ENCODE results near the gene GRAMD4.

The GRAMD4 gene

DNA sequence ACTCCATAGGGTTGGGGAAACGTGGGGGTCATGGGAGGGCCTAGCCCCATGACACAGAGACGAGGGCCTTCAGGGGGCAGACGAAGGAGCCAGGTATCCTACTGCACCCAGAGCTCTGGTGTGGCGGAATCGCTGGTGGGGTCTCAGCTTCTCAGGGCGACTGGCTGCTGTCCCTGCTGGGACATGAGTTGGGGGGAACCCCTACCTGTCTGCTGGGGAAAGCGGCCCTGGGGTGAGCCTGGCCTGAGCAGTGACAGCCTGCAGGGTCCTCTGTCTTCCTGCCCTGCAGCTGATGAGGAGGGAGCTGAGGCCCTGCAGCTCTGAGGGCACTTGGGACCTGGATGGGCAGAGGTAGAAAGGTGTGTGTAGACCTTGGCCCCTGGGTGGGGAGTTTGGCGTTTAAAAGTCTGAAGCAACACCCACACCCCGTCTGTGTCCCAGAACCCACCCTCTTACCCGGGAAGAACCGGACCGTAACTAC lies 33.6 kb upstream of the GRAMD4 start:
- H3K36me3 ChIP-seq (ENCODE audit: control insufficient read depth, insufficient read depth, low read length) = no peaks in the 10 kb centered on the region
- no peaks in the 10 kb centered on the region for H3K27me3 ChIP-seq (ENCODE audit: control insufficient read depth, insufficient read depth, low read length)
- H3K9me3 ChIP-seq (ENCODE audit: control insufficient read depth, insufficient read depth, low read length) = no peaks in the 10 kb centered on the region
- no peak overlapping the region for H3K9ac ChIP-seq (ENCODE audit: low read depth, low read length)
- no peak overlapping the region for H3K4me3 ChIP-seq (ENCODE audit: low read depth, low read length)
- H3K4me1 ChIP-seq (ENCODE audit: control insufficient read depth, insufficient read depth, low read length) = peaks cover 7% of the 10 kb centered on the region

DNA sequence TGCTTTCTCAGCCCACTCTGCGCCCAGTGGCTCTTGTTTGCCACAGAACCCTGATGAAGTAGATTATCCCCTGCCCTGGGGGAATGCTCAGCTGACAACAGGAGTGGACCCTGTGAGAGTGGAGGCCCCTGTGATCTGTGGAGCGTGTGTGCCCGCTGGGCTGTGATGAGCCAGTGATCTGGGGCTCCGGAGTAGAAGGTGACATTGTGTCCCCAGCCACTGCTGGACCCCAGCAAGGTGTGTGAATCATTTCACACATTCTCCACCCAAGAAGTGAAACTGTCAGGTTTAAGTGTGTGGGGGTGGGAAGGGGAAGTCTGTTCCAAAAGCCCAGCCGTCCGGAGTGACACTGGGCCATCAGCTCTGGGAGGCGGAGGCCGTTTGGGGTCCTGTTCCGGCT lies 33.1 kb upstream of the GRAMD4 start:
- Histone ChIP-seq H3K9me3 (ENCODE audit: control insufficient read depth, insufficient read depth, low read length) (no peaks in the 10 kb centered on the region), H3K9ac (ENCODE audit: low read depth, low read length) (no peak overlapping the region), H3K4me3 (ENCODE audit: low read depth, low read length) (no peak overlapping the region), H3K36me3 (ENCODE audit: control insufficient read depth, insufficient read depth, low read length) (no peaks in the 10 kb centered on the region), H3K4me1 (ENCODE audit: control insufficient read depth, insufficient read depth, low read length) (peaks cover 7% of the 10 kb centered on the region), H3K27me3 (ENCODE audit: control insufficient read depth, insufficient read depth, low read length) (no peaks in the 10 kb centered on the region)

DNA sequence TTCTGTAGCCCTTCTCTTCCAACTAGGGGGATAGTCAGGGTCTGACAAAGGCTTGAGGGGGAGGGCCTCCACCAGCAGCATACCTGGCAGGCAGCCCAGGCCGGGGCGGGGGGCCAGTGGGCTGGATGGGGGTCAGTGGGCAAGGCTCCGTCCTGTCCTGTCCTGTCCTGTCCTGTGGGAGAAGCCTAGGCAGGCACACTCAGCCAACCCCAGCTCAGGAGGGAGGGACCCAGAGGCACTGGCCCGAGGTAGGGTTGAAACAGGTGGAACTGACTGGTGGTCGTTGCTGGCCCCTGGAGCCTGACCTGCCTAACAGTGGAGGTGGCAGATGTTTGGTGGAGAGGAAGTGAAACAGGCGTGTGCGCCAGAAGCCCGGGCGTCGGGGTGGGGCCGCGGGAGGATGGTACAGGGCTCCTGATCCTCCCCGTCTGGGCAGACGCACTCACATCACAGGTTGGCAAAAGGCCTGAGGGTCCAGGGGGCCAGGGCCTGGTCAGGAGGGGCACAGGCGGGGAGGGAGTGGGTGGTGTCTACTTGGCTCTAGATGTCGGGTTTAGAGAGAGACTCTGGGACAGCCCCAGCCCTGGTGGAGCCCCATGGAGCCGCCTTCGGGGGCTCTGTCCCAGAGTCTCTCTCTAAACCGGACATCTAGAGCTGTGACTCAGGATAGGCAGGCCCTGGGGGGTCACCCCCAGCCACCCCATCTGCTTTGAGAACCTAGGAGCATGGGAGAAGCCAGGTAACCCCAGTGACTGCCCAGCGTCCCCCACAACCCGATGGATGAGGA lies 32.5 kb upstream of the GRAMD4 start:
- Histone ChIP-seq H3K36me3 (ENCODE audit: control insufficient read depth, insufficient read depth, low read length) (no peaks in the 10 kb centered on the region), H3K27me3 (ENCODE audit: control insufficient read depth, insufficient read depth, low read length) (no peaks in the 10 kb centered on the region), H3K4me3 (ENCODE audit: low read depth, low read length) (no peak overlapping the region), H3K9ac (ENCODE audit: low read depth, low read length) (no peak overlapping the region), H3K4me1 (ENCODE audit: control insufficient read depth, insufficient read depth, low read length) (peaks cover 7% of the 10 kb centered on the region), H3K9me3 (ENCODE audit: control insufficient read depth, insufficient read depth, low read length) (no peaks in the 10 kb centered on the region)

DNA sequence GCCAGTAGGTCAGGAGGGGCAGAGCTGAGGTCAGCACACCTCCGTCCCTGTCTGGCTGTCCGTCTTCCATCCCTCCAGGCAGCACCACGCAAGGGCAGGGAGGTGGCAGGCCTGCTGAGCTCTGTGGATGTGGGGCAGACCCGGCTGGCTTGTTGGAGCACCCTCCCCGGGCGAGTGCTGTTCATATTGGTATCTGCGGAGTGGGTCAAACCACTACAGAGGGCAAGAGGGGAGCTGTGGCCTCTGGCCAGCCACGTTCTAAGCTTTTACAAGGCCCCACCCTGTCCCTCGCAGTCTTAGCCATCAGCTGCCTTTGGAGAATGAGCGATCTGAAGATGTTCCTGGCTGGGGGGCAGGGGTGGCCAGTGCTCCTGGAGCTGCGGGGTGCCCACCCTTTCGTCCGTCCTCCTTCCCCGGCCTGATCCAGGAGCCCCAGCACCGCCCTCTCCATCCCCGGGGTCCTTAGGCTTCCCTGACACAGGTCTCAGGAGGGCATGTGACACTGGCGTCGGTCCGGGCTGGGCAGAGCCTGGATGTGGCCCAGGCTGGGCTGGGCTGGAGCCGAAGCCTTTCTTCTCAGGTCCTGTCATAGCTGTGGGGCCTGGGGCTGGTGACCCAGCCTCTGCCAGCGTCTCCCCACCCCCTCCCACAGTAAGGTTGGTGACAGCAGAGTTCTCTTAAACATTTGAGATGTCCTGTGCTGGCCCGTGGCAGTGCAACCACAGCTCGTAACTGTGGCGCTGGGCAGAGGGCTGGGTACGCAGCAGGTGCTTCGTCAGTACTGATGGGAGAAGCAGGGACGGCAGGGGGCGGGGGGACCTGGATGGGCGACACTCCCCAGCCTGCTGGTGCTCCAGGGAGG lies 31.7 kb upstream of the GRAMD4 start:
- Histone ChIP-seq H3K4me1 (ENCODE audit: control insufficient read depth, insufficient read depth, low read length) (peaks cover 7% of the 10 kb centered on the region), H3K9me3 (ENCODE audit: control insufficient read depth, insufficient read depth, low read length) (no peaks in the 10 kb centered on the region), H3K4me3 (ENCODE audit: low read depth, low read length) (no peak overlapping the region), H3K9ac (ENCODE audit: low read depth, low read length) (no peak overlapping the region), H3K27me3 (ENCODE audit: control insufficient read depth, insufficient read depth, low read length) (no peaks in the 10 kb centered on the region), H3K36me3 (ENCODE audit: control insufficient read depth, insufficient read depth, low read length) (no peaks in the 10 kb centered on the region)

DNA sequence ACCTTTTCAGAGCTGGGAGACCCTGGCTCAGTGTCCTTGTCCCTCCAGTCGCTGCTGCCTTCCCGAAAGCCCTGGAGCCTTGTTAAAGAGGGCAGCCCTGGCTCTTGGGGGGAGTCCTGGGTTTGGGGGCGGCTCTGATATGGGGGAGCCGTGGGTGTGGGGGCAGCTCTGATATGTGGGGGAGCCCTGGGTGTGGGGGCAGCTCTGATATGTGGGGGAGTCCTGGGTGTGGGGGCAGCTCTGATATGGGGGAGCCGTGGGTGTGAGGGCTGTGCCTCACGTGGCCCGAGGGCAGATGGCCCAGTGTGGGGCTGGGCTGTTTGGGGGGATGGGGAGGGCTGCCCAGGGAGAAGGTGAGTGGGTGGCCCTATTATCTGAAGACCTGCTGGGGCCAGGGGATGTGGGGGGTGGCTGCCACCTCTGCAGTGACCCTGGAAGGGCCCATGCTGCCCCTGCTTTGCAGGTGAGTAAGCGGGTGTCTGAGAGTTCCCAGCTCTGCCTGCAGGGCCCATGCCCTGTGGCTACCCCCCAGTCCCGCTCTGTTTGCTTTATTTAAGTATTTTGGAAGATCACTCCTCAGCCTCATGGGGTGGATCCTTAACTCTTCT lies 30.9 kb upstream of the GRAMD4 start:
- Histone ChIP-seq H3K4me3 (ENCODE audit: low read depth, low read length) (no peak overlapping the region), H3K4me1 (ENCODE audit: control insufficient read depth, insufficient read depth, low read length) (peaks cover 4% of the 10 kb centered on the region), H3K36me3 (ENCODE audit: control insufficient read depth, insufficient read depth, low read length) (no peaks in the 10 kb centered on the region), H3K9me3 (ENCODE audit: control insufficient read depth, insufficient read depth, low read length) (no peaks in the 10 kb centered on the region), H3K9ac (ENCODE audit: low read depth, low read length) (peak overlapping the region; percentile 60), H3K27me3 (ENCODE audit: control insufficient read depth, insufficient read depth, low read length) (no peaks in the 10 kb centered on the region)

DNA sequence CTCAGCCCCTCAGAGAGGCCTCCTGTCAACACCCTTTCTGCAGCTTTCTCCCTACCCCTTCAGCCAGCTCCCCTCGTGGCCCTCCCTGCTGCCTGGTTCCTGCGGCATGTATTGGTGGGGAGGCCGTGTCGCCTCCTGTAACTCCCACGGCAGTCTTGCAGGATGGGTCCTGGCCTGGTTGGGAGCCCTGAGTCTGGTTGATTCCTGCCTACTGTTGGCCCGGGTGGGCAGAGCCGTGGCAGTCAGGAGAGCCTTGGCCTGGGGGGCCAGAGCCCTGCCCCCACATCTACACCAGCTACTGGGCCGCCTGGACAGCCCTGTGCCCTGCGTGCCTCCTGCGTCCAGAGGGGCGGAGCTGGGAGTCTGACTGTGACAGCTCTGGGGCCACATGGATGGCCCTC lies 30.3 kb upstream of the GRAMD4 start:
- Histone ChIP-seq H3K27me3 (ENCODE audit: control insufficient read depth, insufficient read depth, low read length) (no peaks in the 10 kb centered on the region), H3K9ac (ENCODE audit: low read depth, low read length) (peak overlapping the region; percentile 60), H3K4me3 (ENCODE audit: low read depth, low read length) (no peak overlapping the region), H3K9me3 (ENCODE audit: control insufficient read depth, insufficient read depth, low read length) (no peaks in the 10 kb centered on the region), H3K4me1 (ENCODE audit: control insufficient read depth, insufficient read depth, low read length) (peaks cover 2% of the 10 kb centered on the region), H3K36me3 (ENCODE audit: control insufficient read depth, insufficient read depth, low read length) (no peaks in the 10 kb centered on the region)

DNA sequence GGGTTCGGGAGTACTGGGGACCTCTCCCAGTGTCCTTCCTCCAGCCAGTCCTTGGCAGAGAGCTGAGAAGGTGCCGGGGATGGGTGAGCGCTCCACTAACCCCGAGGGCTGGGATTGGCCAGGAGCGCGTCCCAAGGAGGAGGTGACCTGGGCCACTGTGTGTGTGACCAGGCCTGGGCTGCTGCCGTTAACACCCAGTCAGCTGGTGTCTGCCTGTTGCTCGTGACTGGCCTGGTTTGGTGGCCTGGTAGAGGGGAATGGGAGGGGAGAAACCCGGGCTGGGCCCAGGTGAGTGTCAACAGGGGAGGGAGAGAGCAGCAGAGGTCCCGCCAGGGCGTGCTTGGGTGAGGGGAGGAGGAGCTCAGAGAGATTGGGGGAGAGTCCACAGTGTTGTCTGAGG lies 29.9 kb upstream of the GRAMD4 start:
- H3K36me3 ChIP-seq (ENCODE audit: control insufficient read depth, insufficient read depth, low read length) = no peaks in the 10 kb centered on the region
- no peak overlapping the region for H3K4me3 ChIP-seq (ENCODE audit: low read depth, low read length)
- no peak overlapping the region for H3K9ac ChIP-seq (ENCODE audit: low read depth, low read length)
- no peaks in the 10 kb centered on the region for H3K9me3 ChIP-seq (ENCODE audit: control insufficient read depth, insufficient read depth, low read length)
- peaks cover 2% of the 10 kb centered on the region for H3K4me1 ChIP-seq (ENCODE audit: control insufficient read depth, insufficient read depth, low read length)
- H3K27me3 ChIP-seq (ENCODE audit: control insufficient read depth, insufficient read depth, low read length) = no peaks in the 10 kb centered on the region

DNA sequence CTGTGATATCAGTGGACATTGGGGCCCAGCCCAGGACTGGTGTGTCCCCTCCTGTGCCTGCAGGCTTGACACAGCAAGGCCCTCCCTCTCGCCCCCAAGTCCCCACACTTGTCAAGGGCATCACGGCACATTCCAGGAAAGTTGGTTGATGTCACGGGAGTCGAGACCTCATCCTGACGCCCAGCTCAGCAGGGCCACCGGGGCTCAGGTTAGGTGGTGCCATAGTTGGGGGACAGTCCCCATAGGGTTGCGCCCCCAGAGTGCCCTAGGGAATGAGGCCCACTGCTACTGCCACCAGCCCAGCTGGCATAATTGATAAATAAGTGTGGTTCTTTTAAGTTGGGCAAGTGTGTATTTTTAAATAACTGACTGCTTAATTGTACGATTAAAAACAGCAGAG lies 28.3 kb upstream of the GRAMD4 start:
- Histone ChIP-seq H3K4me3 (ENCODE audit: low read depth, low read length) (no peak overlapping the region), H3K9me3 (ENCODE audit: control insufficient read depth, insufficient read depth, low read length) (no peaks in the 10 kb centered on the region), H3K36me3 (ENCODE audit: control insufficient read depth, insufficient read depth, low read length) (no peaks in the 10 kb centered on the region), H3K9ac (ENCODE audit: low read depth, low read length) (no peak overlapping the region), H3K27me3 (ENCODE audit: control insufficient read depth, insufficient read depth, low read length) (no peaks in the 10 kb centered on the region), H3K4me1 (ENCODE audit: control insufficient read depth, insufficient read depth, low read length) (peaks cover 2% of the 10 kb centered on the region)

DNA sequence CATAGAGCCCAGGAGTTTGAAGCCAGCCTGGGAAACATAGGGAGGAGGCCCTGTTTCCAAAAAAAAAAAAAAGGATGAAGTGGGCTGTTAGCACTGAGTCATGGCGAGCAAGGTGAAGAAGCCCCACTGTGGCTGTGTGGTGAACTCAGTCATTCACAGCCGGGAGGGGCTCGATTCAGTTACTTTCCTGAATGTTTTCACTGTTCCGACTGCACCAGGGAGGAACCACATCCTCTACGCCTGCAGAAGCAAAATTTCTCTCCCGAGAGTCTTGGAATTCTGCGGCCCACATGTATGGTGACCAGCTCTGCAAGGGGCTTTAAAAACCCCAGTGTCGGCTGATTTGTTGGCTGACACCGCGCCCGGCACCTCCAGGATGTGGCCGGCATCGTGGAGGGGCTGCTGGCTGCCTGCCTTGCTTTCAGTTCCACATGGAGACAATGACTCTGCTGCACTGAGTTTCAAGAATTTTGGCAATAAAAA lies 27.8 kb upstream of the GRAMD4 start:
- no peaks in the 10 kb centered on the region for H3K27me3 ChIP-seq (ENCODE audit: control insufficient read depth, insufficient read depth, low read length)
- no peaks in the 10 kb centered on the region for H3K9me3 ChIP-seq (ENCODE audit: control insufficient read depth, insufficient read depth, low read length)
- H3K9ac ChIP-seq (ENCODE audit: low read depth, low read length) = no peak overlapping the region
- no peaks in the 10 kb centered on the region for H3K36me3 ChIP-seq (ENCODE audit: control insufficient read depth, insufficient read depth, low read length)
- peaks cover 2% of the 10 kb centered on the region for H3K4me1 ChIP-seq (ENCODE audit: control insufficient read depth, insufficient read depth, low read length)
- H3K4me3 ChIP-seq (ENCODE audit: low read depth, low read length) = no peak overlapping the region

DNA sequence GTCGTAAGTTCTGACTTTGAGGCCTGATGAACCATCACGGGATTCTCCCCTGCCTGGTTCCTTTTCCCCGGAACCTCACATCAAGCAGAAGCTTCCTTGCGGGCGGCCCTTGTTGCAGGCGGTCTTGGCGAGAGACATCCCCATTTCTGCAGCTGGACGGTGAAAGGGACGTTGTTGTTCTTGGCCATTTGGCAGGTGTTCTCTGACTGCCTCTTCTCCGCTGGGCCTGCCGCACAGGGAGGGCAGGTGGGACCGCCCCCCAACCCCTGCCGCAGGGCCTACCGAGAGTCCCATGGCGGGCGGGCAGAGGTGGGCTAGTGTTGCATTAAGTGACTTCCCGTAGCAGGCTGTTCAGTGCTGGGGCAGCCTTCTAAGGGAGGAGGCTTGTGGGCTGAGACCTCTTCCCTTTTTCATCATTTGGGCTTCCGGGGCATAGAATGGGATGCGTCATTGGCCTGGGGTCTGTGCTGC lies 26.9 kb upstream of the GRAMD4 start:
- no peaks in the 10 kb centered on the region for H3K36me3 ChIP-seq (ENCODE audit: control insufficient read depth, insufficient read depth, low read length)
- no peaks in the 10 kb centered on the region for H3K27me3 ChIP-seq (ENCODE audit: control insufficient read depth, insufficient read depth, low read length)
- no peak overlapping the region for H3K4me3 ChIP-seq (ENCODE audit: low read depth, low read length)
- H3K4me1 ChIP-seq (ENCODE audit: control insufficient read depth, insufficient read depth, low read length) = peaks cover 2% of the 10 kb centered on the region
- H3K9me3 ChIP-seq (ENCODE audit: control insufficient read depth, insufficient read depth, low read length) = no peaks in the 10 kb centered on the region
- H3K9ac ChIP-seq (ENCODE audit: low read depth, low read length) = no peak overlapping the region

DNA sequence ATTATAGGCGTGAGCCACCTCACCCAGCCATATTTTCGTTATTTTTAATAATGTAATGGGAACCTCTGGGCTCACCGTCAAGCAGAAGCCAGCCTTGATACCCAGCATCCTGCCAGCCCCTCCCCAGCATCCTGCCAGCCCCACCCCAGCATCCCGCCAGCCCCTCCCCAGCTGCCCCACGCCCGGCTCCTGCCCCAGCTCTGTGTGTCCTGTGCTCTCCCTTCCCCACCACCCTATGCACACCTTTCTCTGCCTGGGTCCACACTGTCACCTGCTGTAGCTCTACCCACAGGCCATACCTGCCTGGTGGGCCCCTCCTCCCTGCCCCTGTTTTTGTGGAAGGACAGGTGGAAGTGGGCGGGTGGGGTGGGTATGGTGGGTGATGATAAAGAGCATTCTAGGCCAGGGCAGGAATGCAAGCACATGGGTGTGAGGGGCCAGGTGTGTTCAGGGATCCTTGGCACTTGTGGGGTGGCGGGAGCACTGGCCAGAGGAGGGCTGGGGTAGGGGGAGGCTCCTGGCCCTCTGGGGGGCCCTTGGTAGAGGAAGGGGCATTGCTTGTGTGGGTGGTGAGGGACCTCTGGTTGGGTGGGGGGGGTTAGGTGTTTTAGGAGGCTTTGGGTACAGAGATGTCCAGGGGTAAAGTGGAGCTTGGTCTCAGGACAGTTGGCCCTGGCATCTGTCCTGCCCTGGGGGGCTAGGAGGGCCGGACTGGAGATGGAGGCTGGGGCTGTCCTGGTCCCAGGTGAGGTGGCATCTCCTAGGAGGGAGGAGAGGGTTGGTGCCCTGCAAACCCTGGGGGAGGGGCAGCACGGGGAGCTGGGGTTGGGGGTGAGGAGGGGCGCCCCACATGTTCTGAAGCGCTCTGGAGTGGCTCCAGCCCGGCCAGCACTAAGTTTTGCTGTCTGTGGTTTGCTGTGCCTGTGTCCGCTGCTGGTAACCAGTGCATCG lies 25.9 kb upstream of the GRAMD4 start:
- Histone ChIP-seq H3K4me1 (ENCODE audit: control insufficient read depth, insufficient read depth, low read length) (peaks cover 2% of the 10 kb centered on the region), H3K9me3 (ENCODE audit: control insufficient read depth, insufficient read depth, low read length) (no peaks in the 10 kb centered on the region), H3K27me3 (ENCODE audit: control insufficient read depth, insufficient read depth, low read length) (no peaks in the 10 kb centered on the region), H3K4me3 (ENCODE audit: low read depth, low read length) (no peak overlapping the region), H3K9ac (ENCODE audit: low read depth, low read length) (no peak overlapping the region), H3K36me3 (ENCODE audit: control insufficient read depth, insufficient read depth, low read length) (no peaks in the 10 kb centered on the region)
